ENCODE results near the gene KRTAP4-11.
"Not testable (repeated sequence)": the region's sequence is repeated elsewhere in the genome, so short reads cannot be mapped to it uniquely, and the experiment has no call there.

DNA sequence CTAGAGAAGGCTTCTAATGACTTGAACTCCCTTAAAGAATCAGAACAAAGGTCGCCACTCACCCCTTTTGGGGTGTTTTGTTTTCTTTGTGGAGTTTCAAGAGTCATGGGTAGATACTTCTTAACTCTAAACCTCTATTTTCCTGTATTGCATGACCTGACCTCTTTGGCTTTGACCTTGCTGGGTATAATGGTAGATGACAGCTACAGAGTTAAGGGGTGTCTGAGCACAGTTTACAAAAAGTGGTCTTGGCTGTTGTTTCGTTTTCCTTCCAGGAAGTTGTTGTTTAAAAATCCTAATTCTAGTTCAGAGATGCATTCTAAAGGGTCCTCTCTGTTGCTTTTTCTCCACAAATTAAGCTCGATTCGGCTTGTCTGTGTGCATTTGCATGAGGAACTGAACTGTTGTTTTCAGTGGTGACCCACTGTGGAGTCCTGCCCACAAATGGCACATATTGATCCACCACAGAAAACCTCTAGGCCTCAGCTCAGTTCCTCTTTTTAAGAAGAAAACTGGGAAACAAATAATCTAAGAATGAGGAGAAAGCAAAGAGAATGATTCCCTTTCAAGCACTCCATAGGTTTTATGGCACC lies 29.3 kb downstream of the KRTAP4-11 start:
- TF ChIP-seq, protein P1, sequence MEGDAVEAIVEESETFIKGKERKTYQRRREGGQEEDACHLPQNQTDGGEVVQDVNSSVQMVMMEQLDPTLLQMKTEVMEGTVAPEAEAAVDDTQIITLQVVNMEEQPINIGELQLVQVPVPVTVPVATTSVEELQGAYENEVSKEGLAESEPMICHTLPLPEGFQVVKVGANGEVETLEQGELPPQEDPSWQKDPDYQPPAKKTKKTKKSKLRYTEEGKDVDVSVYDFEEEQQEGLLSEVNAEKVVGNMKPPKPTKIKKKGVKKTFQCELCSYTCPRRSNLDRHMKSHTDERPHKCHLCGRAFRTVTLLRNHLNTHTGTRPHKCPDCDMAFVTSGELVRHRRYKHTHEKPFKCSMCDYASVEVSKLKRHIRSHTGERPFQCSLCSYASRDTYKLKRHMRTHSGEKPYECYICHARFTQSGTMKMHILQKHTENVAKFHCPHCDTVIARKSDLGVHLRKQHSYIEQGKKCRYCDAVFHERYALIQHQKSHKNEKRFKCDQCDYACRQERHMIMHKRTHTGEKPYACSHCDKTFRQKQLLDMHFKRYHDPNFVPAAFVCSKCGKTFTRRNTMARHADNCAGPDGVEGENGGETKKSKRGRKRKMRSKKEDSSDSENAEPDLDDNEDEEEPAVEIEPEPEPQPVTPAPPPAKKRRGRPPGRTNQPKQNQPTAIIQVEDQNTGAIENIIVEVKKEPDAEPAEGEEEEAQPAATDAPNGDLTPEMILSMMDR (IDR thresholded peaks at IDR 0.05; ENCODE audit: low read depth, low read length), result not testable (repeated sequence)
- TF ChIP-seq POLR2A (IDR thresholded peaks at IDR 0.05; ENCODE audit: extremely low read depth, insufficient read length), result not testable (repeated sequence)
